ENCODE results near the gene KXD1. TPM values are rescaled to one million over a fixed set of nuclear protein-coding genes. Genes with fewer than 3 reads are reported as not detected.

Gene KXD1
- total and polyA plus RNA-seq, 10 of the 15 experiments (the other 5 are each of a cell fraction or from before 2014, with no cell fraction given), result 27.5 to 209 (median 129) TPM

DNA sequence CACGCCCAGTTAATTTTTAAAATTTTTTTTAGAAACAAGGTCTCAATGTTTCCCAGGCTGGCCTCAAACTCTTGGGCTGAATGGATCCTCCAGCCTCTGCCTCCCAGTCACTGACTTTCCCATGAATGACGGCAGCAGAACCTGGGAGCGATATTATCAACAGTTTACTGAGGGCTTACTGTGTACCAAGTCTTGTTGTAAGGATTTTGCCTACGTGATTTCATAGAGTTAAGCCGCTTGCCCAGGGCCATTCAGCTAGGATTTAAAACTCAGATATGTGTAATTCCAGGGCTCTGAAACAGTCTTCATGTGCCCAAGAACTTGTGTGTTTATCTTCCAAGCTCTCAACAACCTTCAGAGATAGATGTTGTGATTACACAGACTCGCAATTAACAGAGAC, 6.0 kb upstream of the KXD1 start:
- RAD21 ChIA-PET (ENCODE audit: unreplicated experiment), result no interaction called here
- H3K36me3 ChIP-seq (ENCODE audit: control insufficient read depth in 2 of 2, insufficient read depth in 2 of 2, low read length in 1 of 2), result no peaks in the 10 kb centered on the region
- H3K79me2 ChIP-seq (ENCODE audit: control insufficient read depth, insufficient read depth, low read length), result no peaks in the 10 kb centered on the region
- H3K4me1 ChIP-seq (ENCODE audit: control insufficient read depth, insufficient read depth, low read length), result no peaks in the 10 kb centered on the region
- WGBS (ENCODE audit: insufficient coverage, insufficient replicate concordance, low lambda C conversion rate, missing lambda C conversion rate), result 60% methylated on average over 6 of the region's 6 CpGs
- no peak overlapping the region for H2AFZ ChIP-seq (ENCODE audit: control insufficient read depth, low read depth, low read length)
- TF ChIP-seq TCF7 (IDR thresholded peaks at IDR 0.05; ENCODE audit: borderline replicate concordance) (no peak), RELA (IDR thresholded peaks at IDR 0.05; ENCODE audit: borderline replicate concordance, partially characterized antibody) (no peak), BCL11A (IDR thresholded peaks at IDR 0.05; ENCODE audit: low read depth, low read length) (no peak), BACH1 (IDR thresholded peaks at IDR 0.05; ENCODE audit: borderline replicate concordance) (no peak), NFYA (IDR thresholded peaks at IDR 0.05; ENCODE audit: borderline replicate concordance, low read depth, low read length) (no peak)
- TF ChIP-seq, protein P1, sequence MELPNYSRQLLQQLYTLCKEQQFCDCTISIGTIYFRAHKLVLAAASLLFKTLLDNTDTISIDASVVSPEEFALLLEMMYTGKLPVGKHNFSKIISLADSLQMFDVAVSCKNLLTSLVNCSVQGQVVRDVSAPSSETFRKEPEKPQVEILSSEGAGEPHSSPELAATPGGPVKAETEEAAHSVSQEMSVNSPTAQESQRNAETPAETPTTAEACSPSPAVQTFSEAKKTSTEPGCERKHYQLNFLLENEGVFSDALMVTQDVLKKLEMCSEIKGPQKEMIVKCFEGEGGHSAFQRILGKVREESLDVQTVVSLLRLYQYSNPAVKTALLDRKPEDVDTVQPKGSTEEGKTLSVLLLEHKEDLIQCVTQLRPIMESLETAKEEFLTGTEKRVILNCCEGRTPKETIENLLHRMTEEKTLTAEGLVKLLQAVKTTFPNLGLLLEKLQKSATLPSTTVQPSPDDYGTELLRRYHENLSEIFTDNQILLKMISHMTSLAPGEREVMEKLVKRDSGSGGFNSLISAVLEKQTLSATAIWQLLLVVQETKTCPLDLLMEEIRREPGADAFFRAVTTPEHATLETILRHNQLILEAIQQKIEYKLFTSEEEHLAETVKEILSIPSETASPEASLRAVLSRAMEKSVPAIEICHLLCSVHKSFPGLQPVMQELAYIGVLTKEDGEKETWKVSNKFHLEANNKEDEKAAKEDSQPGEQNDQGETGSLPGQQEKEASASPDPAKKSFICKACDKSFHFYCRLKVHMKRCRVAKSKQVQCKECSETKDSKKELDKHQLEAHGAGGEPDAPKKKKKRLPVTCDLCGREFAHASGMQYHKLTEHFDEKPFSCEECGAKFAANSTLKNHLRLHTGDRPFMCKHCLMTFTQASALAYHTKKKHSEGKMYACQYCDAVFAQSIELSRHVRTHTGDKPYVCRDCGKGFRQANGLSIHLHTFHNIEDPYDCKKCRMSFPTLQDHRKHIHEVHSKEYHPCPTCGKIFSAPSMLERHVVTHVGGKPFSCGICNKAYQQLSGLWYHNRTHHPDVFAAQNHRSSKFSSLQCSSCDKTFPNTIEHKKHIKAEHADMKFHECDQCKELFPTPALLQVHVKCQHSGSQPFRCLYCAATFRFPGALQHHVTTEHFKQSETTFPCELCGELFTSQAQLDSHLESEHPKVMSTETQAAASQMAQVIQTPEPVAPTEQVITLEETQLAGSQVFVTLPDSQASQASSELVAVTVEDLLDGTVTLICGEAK (IDR thresholded peaks at IDR 0.05; ENCODE audit: borderline replicate concordance), result no peak
- no peaks in the 10 kb centered on the region for H3K27me3 ChIP-seq (replicated peaks in 1 of 2; ENCODE audit: control insufficient read depth in 2 of 2, insufficient read depth in 2 of 2, low read length in 1 of 2)
- in situ Hi-C loops (cut with MboI) (no loop called here), intact Hi-C loops (cut with micrococcal nuclease; ENCODE audit: unreplicated experiment) (no loop called here)
- no peak overlapping the region for H3K27ac ChIP-seq (ENCODE audit: control insufficient read depth, insufficient read depth)
- ATAC-seq (no peak), DNase-seq (ENCODE audit: low read depth, low spot score) (no peak), FAIRE-seq (no peak)
- H3K4me3 ChIP-seq, result no peak overlapping the region
- CTCF ChIA-PET, result interaction anchor here (2.1 kb wide), 1 partner anchor 37 kb away, joined by 6 read pairs; the partner anchor contains the start of gene REX1BD
- no peaks in the 10 kb centered on the region for H4K20me1 ChIP-seq (ENCODE audit: control insufficient read depth, insufficient read depth)
- H3K9ac ChIP-seq (ENCODE audit: control insufficient read depth, insufficient read depth, low read length), result no peak overlapping the region
- H3K4me2 ChIP-seq (ENCODE audit: control insufficient read depth, insufficient read depth), result no peak overlapping the region
- no peaks in the 10 kb centered on the region for H3K9me3 ChIP-seq (replicated peaks; ENCODE audit: control insufficient read depth, insufficient read depth, low read length)
- BruUV-seq (replicated peaks), result no TSS peak
- POLR2A ChIA-PET, result interaction anchor here (0.6 to 0.7 kb wide), 3 partner anchors 8 to 241 kb away, joined by 3 to 5 read pairs (median 3); partner anchors contain the start of gene FKBP8
- SMC1A ChIA-PET (ENCODE audit: uncharacterized antibody, unreplicated experiment), result no interaction called here
